Hepatocyte (in vitro differentiated cells): Measurements from ENCODE around the gene DUSP10. TPM values are rescaled to one million over a fixed set of nuclear protein-coding genes. Genes with fewer than 3 reads are reported as not detected.

Experiments used
- DNase-seq: peaks from one replicate; pipeline ENCODE4 v3.0.0-alpha.2; 2016; ENCODE audit warnings: low spot score
- H2AFZ ChIP-seq: fragments of 200-600 bp; sonication (generic); 2 replicates; pipeline ENCODE4 v1.6.0; 2016; ENCODE audit warnings: antibody characterized with exemption, mild to moderate bottlenecking
- H3K27ac ChIP-seq: fragments of 200-600 bp; sonication (generic); 2 replicates; pipeline ENCODE4 v1.5.1; 2016; ENCODE audit warnings: mild to moderate bottlenecking
- H3K27me3 ChIP-seq: fragments of 200-600 bp; sonication (generic); 2 replicates; pipeline ENCODE4 v1.6.1; 2016
- H3K36me3 ChIP-seq: fragments of 200-600 bp; sonication (generic); replicated peaks from 2 replicates; pipeline ENCODE4 v1.5.1; 2016; ENCODE audit warnings: low read depth; ENCODE audit not compliant: insufficient read depth
- H3K4me1 ChIP-seq: fragments of 200-600 bp; sonication (generic); 2 replicates; pipeline ENCODE4 v1.5.1; 2016; ENCODE audit warnings: mild to moderate bottlenecking, moderate library complexity; ENCODE audit not compliant: insufficient read depth
- H3K4me2 ChIP-seq: fragments of 200-600 bp; sonication (generic); 2 replicates; pipeline ENCODE4 v1.6.0; 2016
- H3K4me3 ChIP-seq: fragments of 200-600 bp; sonication (generic); 2 replicates; pipeline ENCODE4 v1.5.1; 2016; ENCODE audit warnings: mild to moderate bottlenecking
- H3K79me2 ChIP-seq: fragments of 200-600 bp; sonication (generic); 2 replicates; pipeline ENCODE4 v1.6.0; 2017; ENCODE audit warnings: mild to moderate bottlenecking
- H3K9me2 ChIP-seq: fragments of 200-600 bp; sonication (generic); replicated peaks from 2 replicates; pipeline ENCODE4 v1.6.0; 2017; ENCODE audit warnings: mild to moderate bottlenecking; ENCODE audit not compliant: insufficient read depth
- H3K9me3 ChIP-seq: fragments of 200-600 bp; sonication (generic); 2 replicates; pipeline ENCODE4 v1.5.1; 2016; ENCODE audit warnings: low read depth, mild to moderate bottlenecking
- H4K20me1 ChIP-seq: fragments of 200-600 bp; sonication (generic); 2 replicates; pipeline ENCODE4 v1.6.0; 2016; ENCODE audit warnings: mild to moderate bottlenecking; ENCODE audit not compliant: insufficient read depth, poor library complexity, severe bottlenecking
- CTCF ChIP-seq: fragments of 200-600 bp; sonication (generic); IDR thresholded peaks from 2 replicates; pipeline ENCODE4 v1.5.1; 2016; ENCODE audit warnings: antibody characterized with exemption, mild to moderate bottlenecking; ENCODE audit not compliant: poor library complexity
- EZH2 ChIP-seq: fragments of 200-600 bp; sonication (generic); IDR thresholded peaks from 2 replicates; pipeline ENCODE4 v1.6.1; 2016; ENCODE audit warnings: antibody characterized with exemption, mild to moderate bottlenecking, borderline replicate concordance
- EZH2phosphoT487 ChIP-seq: fragments of 200-600 bp; sonication (generic); IDR thresholded peaks from one replicate; pipeline ENCODE4 v1.6.1; 2018; ENCODE audit warnings: antibody characterized with exemption, mild to moderate bottlenecking, low read depth, moderate library complexity; ENCODE audit not compliant: unreplicated experiment, severe bottlenecking
- WGBS: methylation state at CpG from one replicate; pipeline ENCODE4 v1.1.6; 2016; ENCODE audit warnings: low lambda C conversion rate; ENCODE audit errors: missing lambda C conversion rate; 5-methylcytosine and 5-hydroxymethylcytosine counted together
- polyA plus RNA-seq: library from polyadenylated mRNA; unstranded; fragments of >200 nt; fragmentation: Nextera tagmentation; extraction: Ambion mirVana; gene quantifications from 2 replicates; pipeline ENCODE4 v1.2.1, GENCODE V29; 2016
- total RNA-seq: library from RNA; depleted of rRNA; stranded (reverse); fragments of >200 nt; gene quantifications from 2 replicates; pipeline ENCODE4 v1.2.3, GENCODE V29; 2014

The DUSP10 gene
- total and polyA plus RNA-seq, 2 experiments from 2014 or later = 13.1 to 17.6 TPM

- no peaks in the 10 kb centered on the region for H3K79me2 ChIP-seq
- no peaks in the 10 kb centered on the region for H3K36me3 ChIP-seq
- 32% methylated on average over 1 of the region's 1 CpG for WGBS
- H3K4me3 ChIP-seq = no peak overlapping the region
- TF ChIP-seq EZH2phosphoT487 (no peak), CTCF (no peak), EZH2 (no peak)
- H3K27ac ChIP-seq = no peak overlapping the region
- no peaks in the 10 kb centered on the region for H3K9me2 ChIP-seq
- H2AFZ ChIP-seq = no peak overlapping the region
- no peaks in the 10 kb centered on the region for H3K27me3 ChIP-seq
- H3K4me1 ChIP-seq = peaks cover 14% of the 10 kb centered on the region
- no peaks in the 10 kb centered on the region for H3K9me3 ChIP-seq
- H3K4me2 ChIP-seq = no peak overlapping the region
- DNase-seq = no peak
- no peaks in the 10 kb centered on the region for H4K20me1 ChIP-seq
Measured at GRCh38 chr1:221664253-221664652, 77.6 kb downstream of the DUSP10 start.

- no peaks in the 10 kb centered on the region for H4K20me1 ChIP-seq
- no peak overlapping the region for H2AFZ ChIP-seq
- no peaks in the 10 kb centered on the region for H3K79me2 ChIP-seq
- no peaks in the 10 kb centered on the region for H3K27me3 ChIP-seq
- H3K9me2 ChIP-seq = no peaks in the 10 kb centered on the region
- no peak for DNase-seq
- peaks cover 14% of the 10 kb centered on the region for H3K4me1 ChIP-seq
- H3K9me3 ChIP-seq = no peaks in the 10 kb centered on the region
- no peak overlapping the region for H3K27ac ChIP-seq
- TF ChIP-seq CTCF (no peak), EZH2phosphoT487 (no peak), EZH2 (no peak)
- H3K4me3 ChIP-seq = no peak overlapping the region
- H3K4me2 ChIP-seq = no peak overlapping the region
- no peaks in the 10 kb centered on the region for H3K36me3 ChIP-seq
Measured at GRCh38 chr1:221663321-221663720, 78.6 kb downstream of the DUSP10 start.

GRCh38 chr1:221655766-221656305, 86.1 kb downstream of the DUSP10 start:
- no peak overlapping the region for H2AFZ ChIP-seq
- 69% methylated on average over 8 of the region's 8 CpGs for WGBS

More at GRCh38 chr1:221655766-221656305, 86.1 kb downstream of the DUSP10 start:
- Histone ChIP-seq H3K36me3 (no peaks in the 10 kb centered on the region), H3K27ac (no peak overlapping the region), H3K9me2 (no peaks in the 10 kb centered on the region), H4K20me1 (no peaks in the 10 kb centered on the region), H3K4me3 (no peak overlapping the region), H3K4me2 (no peak overlapping the region), H3K9me3 (no peaks in the 10 kb centered on the region), H3K79me2 (no peaks in the 10 kb centered on the region), H3K4me1 (no peaks in the 10 kb centered on the region), H3K27me3 (no peaks in the 10 kb centered on the region)
- no peak for TF ChIP-seq EZH2
- TF ChIP-seq EZH2phosphoT487 = no peak
- TF ChIP-seq CTCF = no peak
- no peak for DNase-seq
